NCI-H774 (cell line): ENCODE measurements around the gene CD58.
A peak's percentile ranks its signal among the peaks of the same experiment; 100 is the strongest.
"Not testable (repeated sequence)": the region's sequence is repeated elsewhere in the genome, so short reads cannot be mapped to it uniquely, and the experiment has no call there.

ENCODE experiments used
- DNase-seq: peaks from one replicate; lab custom pipeline; 2025; lab: John Stamatoyannopoulos, UW

CD58 gene, protein sequence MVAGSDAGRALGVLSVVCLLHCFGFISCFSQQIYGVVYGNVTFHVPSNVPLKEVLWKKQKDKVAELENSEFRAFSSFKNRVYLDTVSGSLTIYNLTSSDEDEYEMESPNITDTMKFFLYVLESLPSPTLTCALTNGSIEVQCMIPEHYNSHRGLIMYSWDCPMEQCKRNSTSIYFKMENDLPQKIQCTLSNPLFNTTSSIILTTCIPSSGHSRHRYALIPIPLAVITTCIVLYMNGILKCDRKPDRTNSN

DNA sequence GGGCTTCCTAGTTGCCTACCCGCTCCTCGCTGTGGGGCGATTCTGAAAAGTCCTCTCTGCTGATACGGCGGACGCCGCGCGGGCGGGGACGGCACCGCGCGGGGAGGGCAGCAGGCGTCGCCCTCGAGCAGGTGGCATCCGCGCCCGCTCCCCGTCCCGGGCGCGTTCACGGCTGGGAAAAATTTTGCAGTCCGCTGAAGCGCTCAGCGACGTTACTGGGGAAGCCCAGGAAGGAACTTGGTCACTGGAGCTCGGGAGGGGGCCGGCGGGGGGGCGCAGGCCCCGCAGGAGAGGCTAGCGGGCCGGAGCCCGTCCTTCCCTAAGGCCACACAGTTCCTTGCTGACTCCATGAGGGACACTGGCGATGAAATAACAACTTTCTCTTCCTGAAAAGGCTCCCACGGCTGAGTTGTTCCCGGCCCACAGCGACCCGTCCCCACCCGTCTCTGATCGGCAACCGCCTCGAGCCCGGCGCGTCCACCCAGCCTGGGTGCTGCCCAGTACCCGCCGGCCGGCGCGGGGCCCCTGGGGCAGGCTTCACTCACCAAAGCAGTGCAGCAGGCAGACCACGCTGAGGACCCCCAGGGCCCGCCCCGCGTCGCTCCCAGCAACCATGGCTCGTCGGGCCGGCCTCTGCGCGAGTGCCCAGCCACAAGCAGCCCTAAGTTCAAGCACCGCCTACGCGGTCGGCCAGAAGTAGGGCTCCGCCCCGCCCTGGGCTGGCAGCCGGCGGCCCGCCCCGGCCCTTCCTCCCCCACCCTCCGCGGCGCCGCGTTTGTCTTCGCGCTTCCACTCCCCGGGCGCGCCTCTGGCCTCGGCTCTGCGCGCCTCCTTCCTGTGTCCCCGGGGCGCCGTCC is at the start of gene CD58:
TSS of gene CD58 (minus strand) at position 669 of the 857 bp plus-strand sequence. CDS start at position 615, 54 bp downstream.
- DNase-seq = peak; percentile 88

DNA sequence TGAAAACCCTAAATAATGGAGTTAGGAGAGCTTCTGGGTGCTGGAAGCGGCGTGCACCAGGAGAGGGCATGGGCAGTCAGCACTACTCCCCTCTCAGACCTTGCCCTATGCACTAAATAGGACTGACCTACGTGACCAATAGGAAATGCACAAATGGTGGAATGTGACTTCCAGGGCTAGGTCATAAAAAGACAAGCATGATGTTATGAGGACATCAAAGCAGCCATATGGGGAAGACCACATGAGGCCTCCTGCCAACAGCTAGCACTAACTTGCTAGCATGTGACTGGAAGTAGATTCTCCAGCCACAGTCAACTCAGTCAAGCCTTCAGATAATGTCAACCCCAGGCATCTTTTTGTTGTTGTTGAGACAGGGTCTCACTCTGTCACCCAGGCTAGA is 49.6 kb upstream of the CD58 start:
- not testable (repeated sequence) for DNase-seq

DNA sequence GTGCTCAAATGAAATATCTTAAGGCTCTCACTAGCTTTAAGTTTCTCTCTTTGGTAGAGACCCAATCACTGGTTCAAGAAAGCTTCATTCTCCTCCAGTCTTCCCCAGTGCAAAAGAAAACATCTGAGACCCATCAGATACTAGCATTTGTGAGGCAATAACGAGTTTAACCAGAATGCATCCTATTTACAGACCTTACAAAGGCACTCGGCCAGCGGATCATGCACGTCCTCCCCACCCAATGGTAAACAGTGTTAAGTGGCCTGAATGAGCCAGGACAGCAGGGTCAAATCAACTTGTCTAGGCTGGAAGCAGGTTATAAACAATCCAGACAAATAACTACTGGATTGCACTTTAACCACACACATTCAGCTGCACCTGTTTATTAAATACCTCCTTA is 48.3 kb upstream of the CD58 start:
- peak; percentile 20 for DNase-seq

DNA sequence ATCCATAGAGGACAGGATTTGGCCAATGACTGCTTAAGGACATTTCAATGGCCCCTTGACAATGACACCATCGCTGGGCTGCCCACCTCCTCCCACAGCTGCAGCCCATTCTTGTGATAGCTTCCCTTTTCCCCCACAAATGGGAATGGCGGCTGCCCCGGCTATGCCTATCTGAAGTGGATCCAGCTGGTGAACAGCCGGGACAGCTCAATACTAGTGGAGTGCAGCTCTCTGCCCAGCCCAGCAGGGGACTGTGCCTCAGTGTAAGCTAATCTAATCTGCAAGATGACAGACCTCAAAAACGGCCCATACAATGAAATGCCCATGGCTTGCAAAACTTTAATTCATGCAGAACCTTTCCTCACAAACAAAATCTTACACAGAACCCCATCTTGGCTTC is 47.0 kb upstream of the CD58 start:
- DNase-seq = not testable (repeated sequence)

DNA sequence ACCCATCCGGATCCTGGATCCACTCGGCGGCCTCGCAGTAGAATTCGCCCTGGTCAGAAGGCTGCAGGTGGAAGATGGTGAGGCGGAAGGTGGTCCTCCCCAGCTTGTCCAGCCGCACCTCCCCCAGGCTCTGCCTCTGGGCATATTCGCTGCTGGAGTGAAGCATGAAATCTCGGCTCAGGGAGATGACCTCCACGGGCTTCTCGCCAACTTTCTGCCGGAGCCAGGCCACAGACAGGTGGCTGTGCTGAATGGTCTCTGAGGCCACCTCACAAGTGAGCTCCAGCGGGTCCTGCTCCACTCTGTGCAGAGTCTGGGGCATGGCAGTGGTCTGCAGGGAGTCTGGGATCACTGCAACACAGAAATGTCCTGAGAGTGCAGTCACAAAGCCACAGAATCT is 43.0 kb upstream of the CD58 start:
- DNase-seq = not testable (repeated sequence)

DNA sequence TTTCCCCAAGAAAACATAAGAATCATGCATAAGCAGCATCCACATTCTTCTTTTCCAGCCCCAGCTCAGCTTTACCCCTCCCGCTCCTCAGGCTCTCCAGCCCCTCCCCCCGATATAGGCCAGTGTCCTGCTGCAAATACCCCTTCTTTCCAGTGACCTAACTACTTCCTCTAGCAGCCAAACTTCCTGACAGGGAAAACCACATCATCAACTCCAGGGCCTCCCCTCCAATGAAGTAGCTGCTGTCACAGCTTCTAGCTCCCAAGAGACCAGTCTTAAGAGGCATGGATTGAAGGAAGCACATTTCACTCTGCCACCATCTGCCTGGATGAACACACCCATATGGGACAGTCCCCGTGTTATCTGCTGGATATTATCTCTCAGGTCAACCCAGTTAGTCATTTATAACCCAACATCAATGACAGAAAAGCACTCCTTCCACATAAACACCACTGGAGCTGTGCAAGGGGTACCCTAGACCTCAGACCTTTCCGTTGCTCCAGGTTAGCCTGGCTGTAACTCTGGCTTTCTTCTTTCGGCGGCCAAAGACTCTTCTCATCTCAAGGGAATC is 39.1 kb upstream of the CD58 start:
- DNase-seq = not testable (repeated sequence)

DNA sequence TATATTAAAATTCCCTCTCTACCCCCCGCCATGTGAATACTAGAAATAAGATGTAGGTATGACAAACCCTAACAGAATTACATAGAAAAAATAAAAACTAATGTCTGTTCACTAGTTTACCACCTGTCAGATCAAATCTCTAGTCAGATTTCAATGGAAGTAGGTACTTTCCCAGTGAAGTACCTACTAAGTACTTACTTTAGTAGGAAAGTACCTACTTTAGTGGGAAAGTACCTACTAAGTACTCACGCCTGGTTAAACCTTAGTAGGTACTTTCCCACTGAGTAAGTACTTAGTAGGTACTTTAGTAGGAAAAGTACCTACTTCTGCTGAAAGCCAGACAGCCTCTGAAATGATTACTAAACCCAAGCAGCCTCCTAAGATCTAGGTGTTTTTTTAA is 38.0 kb upstream of the CD58 start:
- not testable (repeated sequence) for DNase-seq

DNA sequence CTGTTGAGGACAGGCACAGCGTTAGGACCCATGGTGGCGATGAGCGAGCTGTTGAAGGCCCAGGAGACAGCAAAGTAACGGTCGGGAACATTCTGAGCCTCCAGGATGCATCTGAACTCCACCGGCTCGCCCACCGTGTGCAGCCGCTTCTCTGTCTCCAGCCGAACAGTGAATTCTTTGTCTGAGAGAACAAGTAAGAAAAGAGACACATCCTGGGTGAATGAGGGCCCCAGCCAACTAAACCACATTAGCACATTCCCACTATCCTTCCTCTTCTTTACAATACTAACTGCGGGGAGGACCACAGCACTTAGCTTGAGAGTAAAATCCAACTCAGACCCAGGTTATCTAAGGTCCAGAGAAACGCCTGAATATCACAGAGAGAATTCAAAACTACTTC is 37.3 kb upstream of the CD58 start:
- DNase-seq = not testable (repeated sequence)

DNA sequence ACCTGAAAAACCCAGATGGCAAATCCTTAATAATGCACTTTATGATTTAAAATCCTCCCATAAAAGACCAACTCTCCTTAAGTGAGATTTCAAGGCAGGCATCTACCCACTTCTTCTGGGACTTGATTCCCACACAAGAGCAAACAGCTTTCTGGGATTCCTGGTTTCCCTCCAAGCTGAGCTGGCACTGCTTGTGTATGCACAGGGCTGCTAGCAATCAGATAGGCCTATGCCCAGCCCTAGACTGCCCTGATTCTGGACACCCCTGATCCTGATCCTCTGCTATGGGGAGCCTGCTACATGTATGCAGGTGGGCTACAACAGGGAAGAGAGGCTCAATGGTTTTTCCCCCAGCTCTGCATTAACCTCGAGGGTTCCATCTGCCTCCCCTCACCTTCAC is 36.6 kb upstream of the CD58 start:
- DNase-seq = not testable (repeated sequence)

DNA sequence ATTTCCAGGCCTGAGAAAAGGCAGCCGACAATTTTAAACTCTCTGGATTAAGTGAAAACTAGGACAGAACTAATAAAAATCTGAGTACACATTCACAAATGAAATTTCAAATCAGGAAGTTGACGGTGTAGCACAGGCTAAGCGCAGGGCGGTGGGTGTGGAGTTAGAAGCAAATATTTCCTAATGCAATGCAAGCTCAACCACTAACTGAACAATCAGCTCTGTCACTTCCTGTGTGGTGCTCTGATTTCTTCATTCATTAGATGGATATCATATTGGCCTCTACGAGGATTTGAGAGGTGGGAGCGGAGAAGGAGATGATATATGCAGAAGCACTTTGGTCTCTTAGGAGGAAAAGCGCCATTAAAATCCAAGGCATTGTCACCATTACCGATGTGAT is 35.2 kb upstream of the CD58 start:
- not testable (repeated sequence) for DNase-seq

DNA sequence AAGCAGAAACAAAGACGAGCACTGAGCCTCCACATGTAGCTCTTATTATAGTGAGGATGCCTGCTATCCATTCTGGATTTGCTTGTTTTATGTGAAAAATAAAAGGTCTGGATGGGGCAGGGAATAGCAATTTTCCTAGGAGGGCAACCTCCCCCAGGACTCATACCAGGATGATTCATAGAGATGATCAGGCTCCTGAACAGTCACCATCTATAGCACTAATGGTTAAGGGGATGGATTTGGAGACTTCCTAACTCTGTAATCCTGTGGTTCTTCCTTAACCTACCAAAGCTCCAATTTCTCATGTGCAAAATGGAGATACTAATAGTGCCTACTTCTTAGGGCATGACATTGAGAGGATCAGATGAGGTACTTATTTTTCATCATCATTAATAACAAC is 34.5 kb upstream of the CD58 start:
- DNase-seq = no peak

DNA sequence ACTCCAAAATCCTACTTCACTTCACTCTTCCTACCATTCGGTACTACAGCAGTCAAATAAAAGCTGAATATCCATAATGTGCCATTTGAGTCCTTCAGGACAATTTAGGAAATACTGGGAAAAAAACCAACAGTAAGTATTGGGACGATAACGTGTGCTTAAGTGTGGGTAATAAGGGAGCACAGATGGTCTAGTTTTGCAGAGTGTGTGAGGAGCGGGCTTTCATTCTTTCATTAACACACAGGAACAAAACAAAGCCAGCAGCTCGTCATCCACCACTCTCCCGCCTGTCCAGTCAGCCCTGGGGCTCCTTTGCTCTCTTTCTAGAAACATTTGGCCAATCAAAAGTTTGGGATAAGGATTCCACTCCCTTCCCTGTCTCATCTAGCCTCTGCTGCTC is 33.6 kb upstream of the CD58 start:
- DNase-seq = not testable (repeated sequence)

DNA sequence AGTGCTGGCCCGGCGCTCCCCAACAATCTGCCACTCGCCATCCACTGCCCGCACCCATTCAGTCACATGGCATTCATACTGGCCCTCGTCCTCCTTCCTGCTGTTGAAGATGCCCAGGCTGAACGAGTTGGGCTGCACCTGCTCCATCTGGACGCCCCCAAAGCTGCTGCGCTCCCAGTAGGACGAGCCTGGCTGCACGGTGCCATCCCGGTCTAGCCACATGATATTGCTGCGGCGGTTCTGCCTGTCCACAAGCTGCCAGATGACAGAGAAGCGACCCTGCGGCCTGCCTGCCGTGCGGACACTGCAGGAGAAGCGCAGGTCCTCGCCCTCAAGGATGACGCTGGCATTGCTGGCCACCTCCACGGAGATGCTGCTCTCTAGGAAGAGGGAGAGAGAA is 32.8 kb upstream of the CD58 start:
- DNase-seq = not testable (repeated sequence)

DNA sequence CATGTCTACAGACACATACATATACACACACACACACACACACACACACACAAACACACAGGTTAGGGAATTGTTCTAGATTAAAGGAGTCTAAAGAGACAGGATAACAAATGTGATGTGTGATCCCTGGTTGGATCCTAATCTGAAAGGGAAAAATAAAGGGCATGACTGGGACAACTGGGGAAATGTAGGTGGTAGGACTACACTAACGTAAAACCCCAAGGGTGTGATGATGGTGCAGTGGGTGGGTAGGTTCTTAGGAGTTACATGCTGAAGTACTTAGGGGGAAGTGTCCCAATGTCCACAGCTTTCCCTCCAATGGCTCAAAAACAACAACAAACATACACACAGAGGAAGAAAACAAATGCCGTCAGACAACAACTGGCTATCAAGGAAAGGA is 28.5 kb upstream of the CD58 start:
- DNase-seq = not testable (repeated sequence)

DNA sequence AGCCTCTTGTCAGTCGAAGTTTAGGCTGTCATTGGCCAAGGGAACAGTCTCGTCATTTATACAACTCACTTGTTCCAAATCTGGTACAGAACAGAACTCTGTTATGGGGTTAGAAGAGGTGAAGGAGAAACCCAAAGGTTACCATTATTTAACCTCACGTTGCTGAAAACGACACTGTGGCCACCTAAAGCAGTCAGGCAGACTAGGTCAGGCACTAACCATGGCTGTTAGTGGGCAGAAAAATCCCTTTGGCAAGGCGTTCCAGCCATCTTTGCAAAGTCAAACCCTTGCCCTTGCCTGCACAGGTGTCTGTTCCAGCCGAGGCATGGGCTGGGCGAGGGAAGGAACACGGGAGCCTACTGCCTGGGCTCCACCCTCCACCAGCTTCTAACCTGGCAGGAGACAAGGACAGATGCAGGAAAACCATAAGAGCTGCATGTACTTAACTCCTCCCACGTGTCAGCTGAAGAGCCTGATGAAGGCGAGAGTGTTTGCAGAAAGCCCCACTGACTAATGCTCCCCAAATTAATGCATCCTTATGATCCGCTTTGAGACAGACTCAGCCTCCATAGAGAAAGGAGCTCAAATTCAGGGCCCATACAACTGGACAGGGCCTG is 27.7 kb upstream of the CD58 start:
- not testable (repeated sequence) for DNase-seq

DNA sequence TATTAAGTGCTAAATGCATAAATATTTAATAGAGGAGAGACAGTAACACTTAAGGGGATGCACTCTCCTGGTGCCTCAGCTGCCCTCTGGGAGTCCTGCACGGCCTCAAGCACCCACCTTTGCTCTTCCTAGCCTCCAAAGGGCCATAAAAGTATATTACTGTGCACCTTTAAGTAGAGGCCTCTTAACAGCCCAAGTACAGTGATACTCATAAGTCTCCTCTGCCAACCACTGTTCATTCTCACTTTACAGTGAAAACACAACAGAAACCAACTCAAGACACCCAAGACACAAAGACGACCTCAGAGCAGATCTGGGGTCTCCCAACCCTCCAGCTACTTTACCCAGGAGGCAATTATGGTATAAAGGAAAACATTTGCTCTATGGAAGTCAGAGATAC is 26.6 kb upstream of the CD58 start:
- DNase-seq = not testable (repeated sequence)

DNA sequence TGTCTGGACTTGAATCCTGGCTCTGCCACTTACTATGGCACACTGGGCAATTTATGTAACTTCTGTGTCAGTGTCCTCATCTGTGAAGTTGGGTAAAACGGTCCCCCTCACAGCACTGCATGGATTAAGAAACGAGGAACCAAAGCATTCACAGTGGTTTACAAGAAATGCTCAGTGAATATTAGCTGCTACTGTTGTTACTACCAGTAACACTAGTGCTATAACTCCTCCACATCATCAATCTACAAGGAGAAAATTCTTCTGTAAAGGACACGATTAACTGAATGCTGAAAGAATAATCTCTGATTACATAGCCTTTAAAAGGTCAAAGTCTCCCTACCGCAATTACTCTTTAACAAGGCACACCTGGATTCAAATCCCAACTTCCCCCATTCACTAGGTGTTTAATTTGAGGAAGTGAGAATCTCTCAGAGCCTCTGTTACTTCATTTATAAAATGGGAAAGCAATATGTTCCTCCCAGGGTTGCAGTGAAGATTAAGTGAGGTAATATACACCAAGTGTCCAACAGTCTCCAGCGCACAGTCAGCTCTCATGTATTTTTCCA is 26.0 kb upstream of the CD58 start:
- not testable (repeated sequence) for DNase-seq

DNA sequence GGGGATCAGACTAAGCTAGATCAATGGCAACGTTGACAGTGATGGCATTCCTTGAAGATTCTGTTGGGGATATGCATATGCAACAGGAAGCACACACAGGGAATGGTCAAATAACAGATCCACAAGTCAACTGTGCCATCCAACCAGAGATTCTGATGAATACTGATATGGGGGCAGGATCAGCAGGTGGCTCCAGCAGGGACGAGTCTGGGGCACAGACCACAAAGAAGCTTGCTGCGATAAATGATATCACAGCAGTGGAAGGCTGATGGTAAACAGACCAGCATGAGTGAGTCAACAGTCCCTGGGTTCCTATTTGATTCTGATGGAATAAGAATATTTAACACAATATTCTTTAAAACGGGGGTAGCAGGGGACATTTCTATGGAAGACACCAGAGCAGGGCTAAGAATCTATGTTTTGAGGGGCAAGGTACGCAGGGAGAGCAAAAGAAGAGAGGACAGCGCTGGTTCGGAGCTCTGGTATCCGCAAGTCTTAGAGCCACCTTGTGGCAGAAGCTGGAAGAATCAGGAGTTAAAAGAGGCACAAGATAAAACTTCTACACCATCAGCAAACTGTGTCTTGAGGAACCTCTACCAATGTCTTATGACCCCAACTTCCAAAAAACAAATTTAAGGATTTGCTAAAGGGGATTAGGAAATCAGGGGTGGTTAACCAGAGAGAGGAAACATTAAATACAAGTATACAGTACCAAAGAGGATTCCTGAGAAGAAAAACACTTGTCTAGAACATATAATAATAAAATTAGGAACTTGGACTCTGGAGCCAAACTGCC is 25.3 kb upstream of the CD58 start:
- DNase-seq = not testable (repeated sequence)

DNA sequence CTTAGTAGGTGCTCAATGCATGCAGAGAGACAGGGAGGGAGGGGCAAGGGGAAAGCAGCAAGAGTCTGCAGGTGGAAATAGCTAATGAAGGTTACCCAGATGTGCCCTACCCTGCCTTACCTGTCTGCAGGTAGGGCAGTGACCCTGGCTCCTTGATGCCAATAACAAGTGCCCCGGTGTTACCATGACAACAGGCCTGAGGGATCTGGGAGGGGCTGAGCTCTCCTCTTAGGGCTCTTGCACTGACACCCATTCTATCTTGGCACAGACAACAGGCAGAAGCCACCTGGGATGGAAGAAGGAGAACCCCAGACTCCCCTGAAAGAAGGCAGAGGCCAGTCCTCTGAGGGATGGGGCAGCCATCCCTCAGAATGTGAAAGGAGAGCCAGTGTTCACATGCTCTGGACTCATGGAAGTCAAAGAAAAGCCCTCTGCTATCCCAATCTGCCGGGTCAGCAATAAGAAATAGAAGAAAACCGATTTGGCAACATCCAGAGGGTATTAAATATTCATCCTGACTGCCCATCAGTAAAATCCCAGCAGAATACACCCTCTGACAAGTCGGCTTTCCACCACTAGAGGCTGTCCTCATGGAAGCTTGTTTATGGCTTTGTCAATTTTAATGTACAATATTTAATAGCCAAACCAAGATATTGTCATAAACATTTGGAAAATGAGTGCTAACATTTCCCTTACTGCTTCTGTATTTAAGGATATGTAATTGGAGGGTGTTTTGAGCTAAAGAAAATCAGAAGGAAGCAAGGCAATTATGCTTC is 24.4 kb upstream of the CD58 start:
- DNase-seq = not testable (repeated sequence)

DNA sequence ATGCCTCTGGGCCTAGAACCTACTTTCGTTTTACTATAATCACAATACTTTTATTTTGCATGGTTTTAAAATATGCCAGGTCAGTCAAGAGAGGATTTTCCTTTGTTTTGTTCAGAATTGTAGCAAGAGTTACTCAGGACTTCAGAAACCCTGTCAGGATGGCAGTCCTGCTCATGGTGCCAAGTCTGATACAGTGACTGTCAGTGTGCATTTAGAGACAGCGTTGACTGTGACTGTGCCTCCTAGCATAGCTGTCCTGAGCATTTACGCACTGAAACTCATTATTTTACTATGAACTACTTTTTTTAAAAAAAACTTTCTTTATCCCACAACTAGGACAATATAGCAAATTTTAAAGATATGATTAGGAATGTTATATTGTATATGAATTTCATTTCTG is 23.2 kb upstream of the CD58 start:
- not testable (repeated sequence) for DNase-seq
